ENCODE measurements around the gene MBIP. TPM values are rescaled to one million over a fixed set of nuclear protein-coding genes. Genes with fewer than 3 reads are reported as not detected.

MBIP gene
- polyA plus RNA-seq, 1 experiment = 36.8 TPM

- no peaks in the 10 kb centered on the region for H3K27me3 ChIP-seq (ENCODE audit: control insufficient read depth, insufficient read depth, low read length)
- no peaks in the 10 kb centered on the region for H3K9me3 ChIP-seq (ENCODE audit: control insufficient read depth, insufficient read depth, low read length)
- POLR2A ChIA-PET = no interaction called here
- DNase-seq (ENCODE audit: low read depth, low spot score) = no peak
- no peak overlapping the region for H3K4me3 ChIP-seq (ENCODE audit: low read depth, low read length)
- H3K27ac ChIP-seq (ENCODE audit: low read depth, low read length) = no peak overlapping the region
- CTCF ChIA-PET = interaction anchor here (1.0 kb wide), 1 partner anchor 245 kb away, joined by 3 read pairs; no protein-coding TSS in a partner anchor
- TF ChIP-seq CTCF (IDR thresholded peaks at IDR 0.05; ENCODE audit: low read depth, low read length) = no peak
Measured at GRCh38 chr14:36315159-36315853, 5.1 kb downstream of the MBIP start.

GRCh38 chr14:36313898-36314297 is 6.5 kb downstream of the MBIP start:
- H3K4me3 ChIP-seq (ENCODE audit: low read depth, low read length) = no peak overlapping the region
- ChIA-PET CTCF (interaction anchor here (0.7 to 1.5 kb wide), 3 partner anchors 19 to 243 kb away, joined by 3 to 4 read pairs (median 3); no protein-coding TSS in a partner anchor), POLR2A (no interaction called here)
- no peaks in the 10 kb centered on the region for H3K9me3 ChIP-seq (ENCODE audit: control insufficient read depth, insufficient read depth, low read length)
- no peak for TF ChIP-seq CTCF (IDR thresholded peaks at IDR 0.05; ENCODE audit: low read depth, low read length)
- no peaks in the 10 kb centered on the region for H3K27me3 ChIP-seq (ENCODE audit: control insufficient read depth, insufficient read depth, low read length)
- DNase-seq (ENCODE audit: low read depth, low spot score) = no peak
- H3K27ac ChIP-seq (ENCODE audit: low read depth, low read length) = no peak overlapping the region

GRCh38 chr14:36313206-36313605 is 7.2 kb downstream of the MBIP start:
- TF ChIP-seq CTCF (IDR thresholded peaks at IDR 0.05; ENCODE audit: low read depth, low read length) = no peak

GRCh38 chr14:36306836-36307235 is 13.6 kb downstream of the MBIP start:
- no peak for TF ChIP-seq CTCF (IDR thresholded peaks at IDR 0.05; ENCODE audit: low read depth, low read length)
- POLR2A ChIA-PET = no interaction called here
- Histone ChIP-seq H3K27me3 (ENCODE audit: control insufficient read depth, insufficient read depth, low read length) (no peaks in the 10 kb centered on the region), H3K9me3 (ENCODE audit: control insufficient read depth, insufficient read depth, low read length) (no peaks in the 10 kb centered on the region), H3K27ac (ENCODE audit: low read depth, low read length) (no peak overlapping the region), H3K4me3 (ENCODE audit: low read depth, low read length) (no peak overlapping the region)
- no peak for DNase-seq (ENCODE audit: low read depth, low spot score)
- CTCF ChIA-PET = interaction anchor here (1.0 kb wide), 1 partner anchor 67 kb away, joined by 5 read pairs; no protein-coding TSS in a partner anchor

More at GRCh38 chr14:36313206-36313605, 7.2 kb downstream of the MBIP start:
- ChIA-PET POLR2A (no interaction called here), CTCF (interaction anchor here (0.7 to 1.5 kb wide), 3 partner anchors 12 to 243 kb away, joined by 3 to 4 read pairs (median 4); no protein-coding TSS in a partner anchor)
- Histone ChIP-seq H3K27ac (ENCODE audit: low read depth, low read length) (no peak overlapping the region), H3K4me3 (ENCODE audit: low read depth, low read length) (no peak overlapping the region), H3K9me3 (ENCODE audit: control insufficient read depth, insufficient read depth, low read length) (no peaks in the 10 kb centered on the region), H3K27me3 (ENCODE audit: control insufficient read depth, insufficient read depth, low read length) (no peaks in the 10 kb centered on the region)
- no peak for DNase-seq (ENCODE audit: low read depth, low spot score)

- Histone ChIP-seq H3K27ac (ENCODE audit: low read depth, low read length) (no peak overlapping the region), H3K27me3 (ENCODE audit: control insufficient read depth, insufficient read depth, low read length) (no peaks in the 10 kb centered on the region), H3K9me3 (ENCODE audit: control insufficient read depth, insufficient read depth, low read length) (no peaks in the 10 kb centered on the region), H3K4me3 (ENCODE audit: low read depth, low read length) (no peak overlapping the region)
- DNase-seq (ENCODE audit: low read depth, low spot score) = no peak
- POLR2A ChIA-PET = no interaction called here
- CTCF ChIA-PET = no interaction called here
- no peak for TF ChIP-seq CTCF (IDR thresholded peaks at IDR 0.05; ENCODE audit: low read depth, low read length)
Measured at GRCh38 chr14:36304895-36305294, 15.5 kb downstream of the MBIP start.

Measured in AG04450 (cell line).